HCT116 (cell line): ENCODE results near the gene IL1RAPL1. TPM values are rescaled to one million over a fixed set of nuclear protein-coding genes. Genes with fewer than 3 reads are reported as not detected.

Source experiments
- ATAC-seq: fragments of 200-7000 bp; cut with Tn5 transposase; 2 replicates; pipeline ENCODE4 v1.9.1; 2020; ENCODE audit warnings: mild to moderate bottlenecking, moderate library complexity
- BruUV-seq: library from RNA; stranded (reverse); fragments of 400-500 nt; replicated peaks from 2 replicates; lab custom pipeline; 2021; lab: Mats Ljungman, UMichigan
- CTCF ChIA-PET: fragments of 300-600 bp; sonication (Branson Sonifier 250); formaldehyde crosslinking; loops from one replicate; lab custom pipeline; 2021; ENCODE audit warnings: antibody characterized with exemption; lab: Charles Lee
- POLR2A ChIA-PET: fragments of 300-600, 350-600 bp; sonication (Branson Sonifier 250); formaldehyde crosslinking; loops from one replicate; lab custom pipeline; 2021; ENCODE audit warnings: antibody characterized with exemption; lab: Charles Lee
- RAD21 ChIA-PET, 2 experiments: fragments of 300-600 bp; sonication (Branson Sonifier 250); formaldehyde crosslinking; loops; one replicate each; lab custom pipeline; 2023; ENCODE audit warnings: low total read pairs in 2 of 2; ENCODE audit not compliant: uncharacterized antibody in 2 of 2, unreplicated experiment in 2 of 2, low non-redundant PET in 1 of 2; lab: Charles Lee
- DNase-seq: peaks from one replicate; pipeline ENCODE4 v3.0.0-alpha.2; 2010; ENCODE audit warnings: low read depth, low spot score
- H2AFZ ChIP-seq: fragments of 200-600 bp; shearing (Covaris generic), sonication (generic); 2 replicates; pipeline ENCODE4 v1.6.1; 2017; ENCODE audit warnings: low read depth, mixed run types, mixed read lengths, antibody characterized with exemption, low read length; ENCODE audit not compliant: poor library complexity, severe bottlenecking
- H3K27ac ChIP-seq: 2 replicates; pipeline ENCODE4 v1.5.1; 2012; ENCODE audit warnings: low read depth, low read length
- H3K27me3 ChIP-seq: fragments of 200-600 bp; sonication (generic); 2 replicates; pipeline ENCODE4 v1.6.1; 2016; ENCODE audit warnings: mixed run types, low read length, mixed read lengths; ENCODE audit not compliant: insufficient read depth
- H3K36me3 ChIP-seq, 2 experiments: fragments of 200-500 bp in 1 of 2; fragments of 200-600 bp in 1 of 2; sonication (Bioruptor generic) in 1 of 2; sonication (generic) in 1 of 2; 2 replicates each; pipeline versions ENCODE4 v1.5.1 to v1.6.1; 2014 to 2016; ENCODE audit warnings: low read length in 2 of 2, inconsistent platforms in 1 of 2, mixed read lengths in 1 of 2, mixed run types in 1 of 2; ENCODE audit not compliant: insufficient read depth in 2 of 2, control insufficient read depth in 1 of 2
- H3K4me1 ChIP-seq, 2 experiments: fragments of 200-600 bp in 1 of 2; sonication (generic) in 1 of 2; 2 replicates each; pipeline versions ENCODE4 v1.5.1 to v1.6.1; 2012 to 2017; ENCODE audit warnings: low read length in 2 of 2, inconsistent platforms in 1 of 2, mild to moderate bottlenecking in 1 of 2, mixed read lengths in 1 of 2, mixed run types in 1 of 2, moderate library complexity in 1 of 2; ENCODE audit not compliant: insufficient read depth in 2 of 2, control insufficient read depth in 1 of 2
- H3K4me2 ChIP-seq: fragments of 200-600 bp; sonication (generic); 2 replicates; pipeline ENCODE4 v1.6.1; 2017; ENCODE audit warnings: mixed run types, low read length, mixed read lengths
- H3K4me3 ChIP-seq, 2 experiments: fragments of 200-600 bp in 1 of 2; sonication (generic) in 1 of 2; replicated peaks in 1 of 2; 2 replicates each; pipeline ENCODE4 v1.5.1; 2011 to 2016; ENCODE audit warnings: low read length in 2 of 2, control low read depth in 1 of 2, low read depth in 1 of 2, mild to moderate bottlenecking in 1 of 2, mixed read lengths in 1 of 2, mixed run types in 1 of 2
- H3K79me2 ChIP-seq: fragments of 200-600 bp; sonication (generic); 2 replicates; pipeline ENCODE4 v1.6.1; 2017; ENCODE audit warnings: mild to moderate bottlenecking, mixed run types, low read length, moderate library complexity, mixed read lengths; ENCODE audit not compliant: insufficient read depth
- H3K9ac ChIP-seq: fragments of 200-600 bp; sonication (generic); 2 replicates; pipeline ENCODE4 v1.6.1; 2016; ENCODE audit warnings: low read length, mixed read lengths
- H3K9me2 ChIP-seq: fragments of 200-600 bp; sonication (generic), shearing (Covaris generic); 2 replicates; pipeline ENCODE4 v1.6.1; 2017; ENCODE audit warnings: mixed run types, mild to moderate bottlenecking, moderate library complexity; ENCODE audit not compliant: insufficient read depth
- H3K9me3 ChIP-seq, 2 experiments: fragments of 200-500 bp in 1 of 2; fragments of 200-600 bp in 1 of 2; sonication (Bioruptor generic) in 1 of 2; sonication (generic) in 1 of 2; 2 replicates each; pipeline ENCODE4 v1.6.1; 2014 to 2017; ENCODE audit warnings: low read length in 2 of 2, mixed read lengths in 2 of 2, inconsistent platforms in 1 of 2, low read depth in 1 of 2, mild to moderate bottlenecking in 1 of 2, mixed run types in 1 of 2, moderate library complexity in 1 of 2; ENCODE audit not compliant: control insufficient read depth in 1 of 2, insufficient read depth in 1 of 2
- H4K20me1 ChIP-seq: fragments of 200-600 bp; sonication (generic), shearing (Covaris generic); 2 replicates; pipeline ENCODE4 v1.6.1; 2017; ENCODE audit warnings: mixed run types, mild to moderate bottlenecking, moderate library complexity; ENCODE audit not compliant: insufficient read depth
- CBX3 ChIP-seq: IDR thresholded peaks from 2 replicates; pipeline ENCODE4 v1.6.1; 2012; ENCODE audit warnings: low read depth
- CEBPB ChIP-seq: IDR thresholded peaks from 2 replicates; pipeline ENCODE4 v1.6.1; 2012; ENCODE audit warnings: low read depth
- EGR1 ChIP-seq: IDR thresholded peaks from 2 replicates; pipeline ENCODE4 v1.6.1; 2012; ENCODE audit warnings: low read depth
- ELF1 ChIP-seq: IDR thresholded peaks from 2 replicates; pipeline ENCODE4 v1.6.1; 2012; ENCODE audit warnings: low read depth, borderline replicate concordance
- EZH2 ChIP-seq: fragments of 200-600 bp; sonication (generic); IDR thresholded peaks from 2 replicates; pipeline ENCODE4 v1.6.1; 2017; ENCODE audit warnings: antibody characterized with exemption, mixed run types
- EZH2phosphoT487 ChIP-seq: fragments of 200-600 bp; IDR thresholded peaks from 2 replicates; pipeline ENCODE4 v1.6.1; 2018; ENCODE audit warnings: antibody characterized with exemption, borderline replicate concordance
- FOSL1 ChIP-seq: IDR thresholded peaks from 2 replicates; pipeline ENCODE4 v1.6.1; 2012; ENCODE audit warnings: low read depth
- POLR2AphosphoS5 ChIP-seq: IDR thresholded peaks from 2 replicates; pipeline ENCODE4 v1.6.1; 2011; ENCODE audit warnings: mild to moderate bottlenecking, low read depth, low read length, moderate library complexity
- SP1 ChIP-seq: IDR thresholded peaks from 2 replicates; pipeline ENCODE4 v1.6.1; 2012; ENCODE audit warnings: low read depth
- SRF ChIP-seq: IDR thresholded peaks from 2 replicates; pipeline ENCODE4 v1.6.1; 2012; ENCODE audit warnings: low read depth
- TCF7L2 ChIP-seq: IDR thresholded peaks from 2 replicates; pipeline ENCODE4 v1.7.0; 2011; ENCODE audit warnings: borderline replicate concordance, inconsistent platforms; ENCODE audit not compliant: insufficient read depth, insufficient read length; ENCODE audit errors: extremely low read depth
- YY1 ChIP-seq: IDR thresholded peaks from 2 replicates; pipeline ENCODE4 v1.6.1; 2011; ENCODE audit warnings: low read length, low read depth, moderate library complexity, mild to moderate bottlenecking; ENCODE audit not compliant: insufficient replicate concordance; ENCODE audit errors: extremely low read depth
- ZFX ChIP-seq: fragments of 450-650 bp; IDR thresholded peaks from 2 replicates; pipeline ENCODE4 v1.6.1; 2017
- intact Hi-C: fragments of 100-400 bp; cut with micrococcal nuclease; formaldehyde crosslinking; loops from 2 replicates; pipeline ENCODE4 v1.10.0; 2022
- total RNA-seq: library from RNA; stranded (reverse); gene quantifications from one replicate; pipeline ENCODE4 v1.2.1, GENCODE V29; 2021; ENCODE audit not compliant: unreplicated experiment
- TF ChIP-seq, protein P1 (sequence below), 3 experiments: fragments of 200-600 bp in 1 of 3; sonication (generic) in 1 of 3; IDR thresholded peaks in 2 of 3; conservative IDR thresholded peaks in 1 of 3; 2 replicates each; pipeline ENCODE4 v1.5.1; 2012 to 2017; ENCODE audit warnings: low read depth in 2 of 3, low read length in 2 of 3, antibody characterized with exemption in 1 of 3, borderline replicate concordance in 1 of 3, control low read depth in 1 of 3, mild to moderate bottlenecking in 1 of 3, mixed read lengths in 1 of 3, mixed run types in 1 of 3, moderate library complexity in 1 of 3; ENCODE audit not compliant: insufficient read depth in 1 of 3
- TF ChIP-seq, protein P2 (sequence below): IDR thresholded peaks from 2 replicates; pipeline ENCODE4 v1.6.1; 2012

The IL1RAPL1 gene
- total RNA-seq, 1 experiment from 2014 or later, result 2.8 TPM

DNA sequence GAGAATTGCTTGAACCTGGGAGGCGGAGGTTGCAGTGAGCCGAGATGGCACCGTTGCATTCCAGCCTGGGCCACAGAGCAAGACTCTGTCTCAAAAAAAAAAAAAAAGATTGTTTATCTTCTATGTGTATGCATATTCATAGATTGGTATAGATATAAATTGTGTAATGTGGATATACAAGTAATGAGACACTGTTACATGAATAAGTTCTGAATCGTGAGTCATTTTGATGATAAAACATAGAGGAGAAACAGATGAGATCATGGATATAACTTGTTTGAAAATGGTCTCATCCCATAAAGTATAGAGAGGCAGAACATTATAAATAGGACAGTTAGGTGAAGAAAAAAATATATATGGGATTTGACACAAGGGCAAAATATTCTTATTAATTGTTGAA, 628.0 kb downstream of the IL1RAPL1 start:
- no peak overlapping the region for H3K9ac ChIP-seq
- no peak for ATAC-seq

More for the DNA sequence above, 628.0 kb downstream of the IL1RAPL1 start:
- ChIA-PET POLR2A (no interaction called here), RAD21 (no interaction called here), CTCF (no interaction called here)
- no peak overlapping the region for H3K27ac ChIP-seq
- DNase-seq, result no peak
- no peak overlapping the region for H3K4me3 ChIP-seq
- no peaks in the 10 kb centered on the region for H4K20me1 ChIP-seq
- H3K4me2 ChIP-seq, result no peak overlapping the region
- H3K9me2 ChIP-seq, result no peaks in the 10 kb centered on the region
- BruUV-seq, result no TSS peak
- no peak overlapping the region for H2AFZ ChIP-seq
- no peaks in the 10 kb centered on the region for H3K4me1 ChIP-seq
- H3K9me3 ChIP-seq, result no peaks in the 10 kb centered on the region
- intact Hi-C loops, result no loop called here
- H3K27me3 ChIP-seq, result no peaks in the 10 kb centered on the region
- TF ChIP-seq ZFX, result no peak
- no peak for TF ChIP-seq SRF
- TF ChIP-seq ELF1, result no peak
- no peak for TF ChIP-seq EGR1
- TF ChIP-seq TCF7L2, result no peak
- no peak for TF ChIP-seq POLR2AphosphoS5
- TF ChIP-seq, protein P1, sequence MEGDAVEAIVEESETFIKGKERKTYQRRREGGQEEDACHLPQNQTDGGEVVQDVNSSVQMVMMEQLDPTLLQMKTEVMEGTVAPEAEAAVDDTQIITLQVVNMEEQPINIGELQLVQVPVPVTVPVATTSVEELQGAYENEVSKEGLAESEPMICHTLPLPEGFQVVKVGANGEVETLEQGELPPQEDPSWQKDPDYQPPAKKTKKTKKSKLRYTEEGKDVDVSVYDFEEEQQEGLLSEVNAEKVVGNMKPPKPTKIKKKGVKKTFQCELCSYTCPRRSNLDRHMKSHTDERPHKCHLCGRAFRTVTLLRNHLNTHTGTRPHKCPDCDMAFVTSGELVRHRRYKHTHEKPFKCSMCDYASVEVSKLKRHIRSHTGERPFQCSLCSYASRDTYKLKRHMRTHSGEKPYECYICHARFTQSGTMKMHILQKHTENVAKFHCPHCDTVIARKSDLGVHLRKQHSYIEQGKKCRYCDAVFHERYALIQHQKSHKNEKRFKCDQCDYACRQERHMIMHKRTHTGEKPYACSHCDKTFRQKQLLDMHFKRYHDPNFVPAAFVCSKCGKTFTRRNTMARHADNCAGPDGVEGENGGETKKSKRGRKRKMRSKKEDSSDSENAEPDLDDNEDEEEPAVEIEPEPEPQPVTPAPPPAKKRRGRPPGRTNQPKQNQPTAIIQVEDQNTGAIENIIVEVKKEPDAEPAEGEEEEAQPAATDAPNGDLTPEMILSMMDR (IDR thresholded peaks at IDR 0.05 in 2 of 3, conservative IDR thresholded peaks at IDR 0.05 in 1 of 3; ENCODE audit: borderline replicate concordance in 1 of 3, insufficient read depth in 1 of 3, low read depth in 2 of 3, low read length in 2 of 3), result no peak
- TF ChIP-seq CBX3, result no peak
- no peak for TF ChIP-seq FOSL1
- TF ChIP-seq EZH2phosphoT487, result no peak
- TF ChIP-seq EZH2, result no peak
- no peak for TF ChIP-seq YY1
- TF ChIP-seq, protein P2, sequence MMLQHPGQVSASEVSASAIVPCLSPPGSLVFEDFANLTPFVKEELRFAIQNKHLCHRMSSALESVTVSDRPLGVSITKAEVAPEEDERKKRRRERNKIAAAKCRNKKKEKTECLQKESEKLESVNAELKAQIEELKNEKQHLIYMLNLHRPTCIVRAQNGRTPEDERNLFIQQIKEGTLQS, result no peak
- no peak for TF ChIP-seq CEBPB
- no peak for TF ChIP-seq SP1
- no peaks in the 10 kb centered on the region for H3K36me3 ChIP-seq
- H3K79me2 ChIP-seq, result no peaks in the 10 kb centered on the region
